Testis (tissue), 3 donors: ENCODE data around the gene EXOC2. TPM values are rescaled to one million over a fixed set of nuclear protein-coding genes. Genes with fewer than 3 reads are reported as not detected.

Source experiments
- DNase-seq: peaks from one replicate; pipeline ENCODE4 v3.0.0-alpha.2; 2019
- H3K27ac ChIP-seq, 2 donors: fragments of 200-600 bp; sonication (generic); one replicate each; pipeline ENCODE4 v1.5.1; 2019
- H3K27me3 ChIP-seq: fragments of 200-600 bp; sonication (generic); one replicate; pipeline ENCODE4 v1.5.1; 2019
- H3K36me3 ChIP-seq: fragments of 200-600 bp; sonication (generic); one replicate; pipeline ENCODE4 v1.5.1; 2017; ENCODE audit warnings: low read depth; ENCODE audit errors: missing control alignments
- H3K4me1 ChIP-seq: fragments of 200-600 bp; sonication (generic); one replicate; pipeline ENCODE4 v1.5.1; 2019
- H3K4me3 ChIP-seq, 2 donors: fragments of 200-600 bp; sonication (generic); one replicate each; pipeline ENCODE4 v1.5.1; 2017 to 2019
- H3K9me3 ChIP-seq: fragments of 200-600 bp; sonication (generic); one replicate; pipeline ENCODE4 v1.5.1; 2017
- POLR2A ChIP-seq: fragments of 450-650 bp; IDR thresholded peaks from one replicate; pipeline ENCODE4 v1.6.1; 2017; ENCODE audit warnings: antibody characterized with exemption, mild to moderate bottlenecking, moderate library complexity
- WGBS, 2 donors: methylation state at CpG; one replicate each; pipeline ENCODE4 v1.1.5; 2018; 5-methylcytosine and 5-hydroxymethylcytosine counted together
- intact Hi-C: fragments of 100-400 bp; cut with DNase I; formaldehyde crosslinking; loops from one replicate; pipeline ENCODE4 v1.15.1; 2023; ENCODE audit warnings: low total_unique reads
- polyA plus RNA-seq: library from polyadenylated mRNA; stranded (reverse); fragments of 350-450 nt; fragmentation: Illumina TruSeq; extraction: RNeasy Lipid Tissue Mini Kit (QIAGEN cat#74804); gene quantifications from one replicate; pipeline ENCODE4 v1.2.3, GENCODE V29; 2014; ENCODE audit warnings: low read depth, low replicate concordance; ENCODE audit not compliant: insufficient read depth
- total RNA-seq, 2 donors: library from RNA; depleted of rRNA; stranded (reverse); fragments of >200 nt; gene quantifications; one replicate each; pipeline ENCODE4 v1.2.3, GENCODE V29; 2016
- TF ChIP-seq, protein P1 (sequence below), 3 experiments: fragments of 450-650 bp in 2 of 3; fragments of 200-600 bp in 1 of 3; sonication (generic) in 1 of 3; IDR thresholded peaks; one replicate each; pipeline ENCODE4 v1.5.1; 2016 to 2019; ENCODE audit warnings: antibody characterized with exemption in 3 of 3, mild to moderate bottlenecking in 2 of 3, moderate library complexity in 1 of 3

EXOC2 gene
- total and polyA plus RNA-seq, 3 donors from 2014 or later, result 32.8 to 51.0 (median 44.3) TPM

DNA sequence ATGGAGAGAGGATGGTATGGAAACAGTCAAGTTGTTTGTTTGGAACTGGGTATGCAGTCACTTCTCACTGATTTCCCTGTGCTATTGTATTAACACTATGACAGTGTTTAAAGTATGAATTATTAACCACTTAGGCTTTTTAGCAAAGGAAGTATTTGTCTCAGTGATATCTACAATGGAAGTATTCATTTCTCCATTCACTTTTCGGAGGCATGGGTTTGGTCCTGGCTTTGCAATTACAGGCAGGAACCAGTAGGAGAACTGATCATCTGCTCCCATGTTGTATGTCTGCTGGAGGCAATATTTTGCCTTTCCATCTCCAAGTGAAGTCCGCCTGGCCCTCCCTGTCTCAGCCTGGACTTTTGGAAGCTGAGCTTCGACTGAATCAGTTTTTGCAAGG lies 30.6 kb upstream of the EXOC2 start:
- no peak for TF ChIP-seq POLR2A
- TF ChIP-seq, protein P1, sequence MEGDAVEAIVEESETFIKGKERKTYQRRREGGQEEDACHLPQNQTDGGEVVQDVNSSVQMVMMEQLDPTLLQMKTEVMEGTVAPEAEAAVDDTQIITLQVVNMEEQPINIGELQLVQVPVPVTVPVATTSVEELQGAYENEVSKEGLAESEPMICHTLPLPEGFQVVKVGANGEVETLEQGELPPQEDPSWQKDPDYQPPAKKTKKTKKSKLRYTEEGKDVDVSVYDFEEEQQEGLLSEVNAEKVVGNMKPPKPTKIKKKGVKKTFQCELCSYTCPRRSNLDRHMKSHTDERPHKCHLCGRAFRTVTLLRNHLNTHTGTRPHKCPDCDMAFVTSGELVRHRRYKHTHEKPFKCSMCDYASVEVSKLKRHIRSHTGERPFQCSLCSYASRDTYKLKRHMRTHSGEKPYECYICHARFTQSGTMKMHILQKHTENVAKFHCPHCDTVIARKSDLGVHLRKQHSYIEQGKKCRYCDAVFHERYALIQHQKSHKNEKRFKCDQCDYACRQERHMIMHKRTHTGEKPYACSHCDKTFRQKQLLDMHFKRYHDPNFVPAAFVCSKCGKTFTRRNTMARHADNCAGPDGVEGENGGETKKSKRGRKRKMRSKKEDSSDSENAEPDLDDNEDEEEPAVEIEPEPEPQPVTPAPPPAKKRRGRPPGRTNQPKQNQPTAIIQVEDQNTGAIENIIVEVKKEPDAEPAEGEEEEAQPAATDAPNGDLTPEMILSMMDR (IDR thresholded peaks at IDR 0.05), result no peak
- Histone ChIP-seq H3K36me3 (no peaks in the 10 kb centered on the region), H3K4me1 (no peaks in the 10 kb centered on the region), H3K27ac (no peak overlapping the region), H3K4me3 (no peak overlapping the region), H3K27me3 (no peaks in the 10 kb centered on the region), H3K9me3 (no peaks in the 10 kb centered on the region)
- intact Hi-C loops, result no loop called here
- no peak for DNase-seq
- 69 to 95% methylated on average over 3 of the region's 3 CpGs for WGBS, 2 donors

- Histone ChIP-seq H3K36me3 (no peaks in the 10 kb centered on the region), H3K9me3 (no peaks in the 10 kb centered on the region), H3K4me3 (no peak overlapping the region), H3K27me3 (no peaks in the 10 kb centered on the region), H3K27ac (no peak overlapping the region), H3K4me1 (no peaks in the 10 kb centered on the region)
- TF ChIP-seq, protein P1 (IDR thresholded peaks at IDR 0.05), result no peak
- TF ChIP-seq POLR2A, result no peak
- 74 to 90% methylated on average over 4 of the region's 4 CpGs for WGBS, 2 donors
- intact Hi-C loops, result no loop called here
- DNase-seq, result no peak
Measured at GRCh38 chr6:722608-723007, 29.7 kb upstream of the EXOC2 start.

DNA sequence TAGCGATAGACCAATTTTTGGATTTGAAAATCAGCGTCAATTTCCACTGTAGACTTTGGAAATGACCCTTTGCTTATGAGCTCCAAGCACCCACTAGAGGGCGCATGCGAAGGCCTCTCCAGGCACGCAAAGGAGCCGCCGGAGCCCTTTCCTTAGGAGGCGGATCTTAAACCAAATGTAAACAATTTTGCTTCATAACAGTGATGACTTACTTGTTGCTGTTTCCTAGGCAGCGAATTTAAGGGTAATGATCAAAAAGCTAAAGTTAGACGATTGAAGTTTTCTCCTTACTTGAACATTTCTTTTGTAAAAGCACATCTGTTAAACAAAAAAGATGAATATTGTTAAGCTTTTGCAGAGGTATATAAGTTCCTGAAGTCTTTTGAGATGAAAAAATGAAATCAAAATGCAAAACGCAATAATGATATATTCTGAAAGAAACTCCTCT lies 29.2 kb upstream of the EXOC2 start:
- Histone ChIP-seq H3K36me3 (no peaks in the 10 kb centered on the region), H3K9me3 (no peaks in the 10 kb centered on the region), H3K27me3 (no peaks in the 10 kb centered on the region), H3K27ac (no peak overlapping the region), H3K4me1 (no peaks in the 10 kb centered on the region), H3K4me3 (no peak overlapping the region)
- TF ChIP-seq, protein P1 (IDR thresholded peaks at IDR 0.05), result peak; percentile 46 to 82 (median 57)
- TF ChIP-seq POLR2A, result no peak
- peak; percentile 87 for DNase-seq
- intact Hi-C loops, result no loop called here
- 18 to 26% methylated on average over 11 of the region's 11 CpGs for whole genome bisulfite sequencing, 2 donors

DNA sequence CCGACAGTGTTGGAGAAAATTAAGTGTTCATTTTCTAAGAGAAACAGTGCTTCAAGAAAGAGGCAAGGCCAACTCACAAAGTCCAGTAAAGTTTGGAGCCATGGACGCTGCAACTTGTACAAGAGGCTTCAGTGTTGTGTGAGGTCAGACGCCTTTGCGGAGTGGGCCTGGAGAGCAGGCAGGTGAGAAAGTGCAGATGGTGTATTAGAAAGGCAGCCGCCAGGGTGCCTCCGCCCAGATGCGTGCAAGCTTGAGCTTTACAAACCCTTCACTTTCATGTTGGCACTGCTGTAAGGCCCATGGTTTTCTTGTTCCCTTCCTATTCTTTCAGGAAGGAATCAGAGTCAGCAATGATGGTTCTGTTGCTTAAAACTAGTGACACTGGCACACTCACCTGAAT lies 25.4 kb upstream of the EXOC2 start:
- no peak for DNase-seq
- 89 to 91% methylated on average over 7 of the region's 7 CpGs for WGBS, 2 donors
- Histone ChIP-seq H3K4me3 (no peak overlapping the region), H3K9me3 (no peaks in the 10 kb centered on the region), H3K36me3 (no peaks in the 10 kb centered on the region), H3K27ac (no peak overlapping the region), H3K27me3 (no peaks in the 10 kb centered on the region), H3K4me1 (no peaks in the 10 kb centered on the region)
- intact Hi-C loops, result no loop called here
- no peak for TF ChIP-seq POLR2A
- TF ChIP-seq, protein P1 (IDR thresholded peaks at IDR 0.05), result no peak

DNA sequence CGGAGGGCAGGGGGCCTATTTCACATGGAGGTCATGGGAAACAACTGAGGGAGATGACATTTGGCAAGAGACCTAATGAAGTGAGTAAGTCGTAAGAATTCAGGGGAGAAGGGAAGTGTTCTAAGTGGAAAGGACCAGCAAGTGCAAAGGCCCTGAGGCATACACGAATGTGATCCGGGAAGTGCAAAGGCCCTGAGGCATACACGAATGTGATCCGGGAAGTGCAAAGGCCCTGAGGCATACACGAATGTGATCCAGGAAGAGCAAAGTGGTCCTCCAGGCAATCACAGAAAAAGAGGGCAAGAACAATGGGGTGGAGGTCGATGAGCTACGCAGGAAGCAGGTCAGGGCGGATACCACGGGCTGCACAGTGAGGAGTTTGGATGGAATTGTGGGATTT lies 24.2 kb upstream of the EXOC2 start:
- 87 to 94% methylated on average over 11 of the region's 11 CpGs for WGBS, 2 donors
- intact Hi-C loops, result no loop called here

More for the DNA sequence above, 24.2 kb upstream of the EXOC2 start:
- DNase-seq, result no peak
- H3K36me3 ChIP-seq, result no peaks in the 10 kb centered on the region
- H3K4me3 ChIP-seq, result no peak overlapping the region
- TF ChIP-seq, protein P1 (IDR thresholded peaks at IDR 0.05), result no peak
- H3K9me3 ChIP-seq, result no peaks in the 10 kb centered on the region
- H3K4me1 ChIP-seq, result no peaks in the 10 kb centered on the region
- H3K27me3 ChIP-seq, result no peaks in the 10 kb centered on the region
- no peak overlapping the region for H3K27ac ChIP-seq
